ENCODE measurements around the gene GAL3ST3.

GRCh38 chr11:66050581-66051231, 1.7 kb upstream of the GAL3ST3 start:
- TF ChIP-seq CTCF (IDR thresholded peaks at IDR 0.05 in 8 of 11, conservative IDR thresholded peaks at IDR 0.05 in 3 of 11) (no peak), POLR2AphosphoS5 (IDR thresholded peaks at IDR 0.05) (no peak), POLR2A (IDR thresholded peaks at IDR 0.05) (no peak)

Measured in spleen (tissue), 7 donors.